Measurements from ENCODE around the gene PBX1.

PBX1 gene

GRCh38 chr1:164703960-164704411 lies 145.0 kb downstream of the PBX1 start:
- no peak for DNase-seq

GRCh38 chr1:164704954-164705353 lies 146.0 kb downstream of the PBX1 start:
- DNase-seq = no peak

GRCh38 chr1:164706606-164706987 lies 147.6 kb downstream of the PBX1 start:
- no peak for DNase-seq

- no peak for DNase-seq
Observed at GRCh38 chr1:164707868-164708331, 148.9 kb downstream of the PBX1 start.

GRCh38 chr1:164708596-164708995 lies 149.6 kb downstream of the PBX1 start:
- no peak for DNase-seq

GRCh38 chr1:164709126-164709525 lies 150.1 kb downstream of the PBX1 start:
- DNase-seq = no peak

- no peak for DNase-seq
Observed at GRCh38 chr1:164709541-164710278, 150.7 kb downstream of the PBX1 start.

- no peak for DNase-seq
Observed at GRCh38 chr1:164712131-164713036, 153.4 kb downstream of the PBX1 start.

GRCh38 chr1:164713456-164714207 lies 154.6 kb downstream of the PBX1 start:
- no peak for DNase-seq

GRCh38 chr1:164716992-164717703 lies 158.2 kb downstream of the PBX1 start:
- DNase-seq = no peak

- no peak for DNase-seq
Observed at GRCh38 chr1:164718821-164719220, 159.8 kb downstream of the PBX1 start.

- no peak for DNase-seq
Observed at GRCh38 chr1:164719676-164720439, 160.9 kb downstream of the PBX1 start.

- DNase-seq = no peak
Observed at GRCh38 chr1:164720440-164721227, 161.7 kb downstream of the PBX1 start.

- DNase-seq = no peak
Observed at GRCh38 chr1:164721228-164721496, 162.2 kb downstream of the PBX1 start.

GRCh38 chr1:164723296-164723798 lies 164.4 kb downstream of the PBX1 start:
- no peak for DNase-seq

- DNase-seq = no peak
Observed at GRCh38 chr1:164725401-164725800, 166.4 kb downstream of the PBX1 start.

- DNase-seq = no peak
Observed at GRCh38 chr1:164726235-164726634, 167.3 kb downstream of the PBX1 start.

GRCh38 chr1:164728719-164729118 lies 169.7 kb downstream of the PBX1 start:
- no peak for DNase-seq

GRCh38 chr1:164731161-164731876 lies 172.3 kb downstream of the PBX1 start:
- DNase-seq = no peak

GRCh38 chr1:164733070-164733469 lies 174.1 kb downstream of the PBX1 start:
- DNase-seq = no peak
